Vagina (tissue), 2 donors: ENCODE results near the gene XAF1. TPM values are rescaled to one million over a fixed set of nuclear protein-coding genes. Genes with fewer than 3 reads are reported as not detected.
A peak's percentile ranks its signal among the peaks of the same experiment; 100 is the strongest.

Experiments
- DNase-seq, 2 donors: peaks; one replicate each; pipeline ENCODE4 v3.0.0-alpha.2; 2017; ENCODE audit errors: extremely low spot score in 2 of 2
- H3K27ac ChIP-seq: fragments of 200-600 bp; sonication (generic); one replicate; pipeline ENCODE4 v1.5.1; 2019
- H3K27me3 ChIP-seq: fragments of 200-600 bp; sonication (generic); one replicate; pipeline ENCODE4 v1.5.1; 2019
- H3K36me3 ChIP-seq, 2 donors: fragments of 200-600 bp; sonication (generic); one replicate each; pipeline ENCODE4 v1.5.1; 2017 to 2019
- H3K4me1 ChIP-seq: fragments of 200-600 bp; sonication (generic); one replicate; pipeline ENCODE4 v1.5.1; 2019
- H3K4me3 ChIP-seq, 2 donors: fragments of 200-600 bp; sonication (generic); 1 replicate in 1 of 2; 2 replicates in 1 of 2; pipeline ENCODE4 v1.5.1; 2016 to 2019
- H3K9me3 ChIP-seq: fragments of 200-600 bp; sonication (generic); one replicate; pipeline ENCODE4 v1.5.1; 2019
- POLR2A ChIP-seq, 2 donors: fragments of 450-650 bp; IDR thresholded peaks; one replicate each; pipeline ENCODE4 v1.6.1; 2017; ENCODE audit warnings: antibody characterized with exemption in 2 of 2, mild to moderate bottlenecking in 2 of 2, moderate library complexity in 2 of 2
- POLR2AphosphoS5 ChIP-seq, 2 donors: sonication (generic); formaldehyde crosslinking; IDR thresholded peaks; one replicate each; pipeline ENCODE4 v1.9.0; 2017; ENCODE audit warnings: antibody characterized with exemption in 2 of 2, mild to moderate bottlenecking in 2 of 2, low read depth in 1 of 2; ENCODE audit not compliant: insufficient read depth in 1 of 2
- intact Hi-C: fragments of 100-400 bp; cut with DNase I; formaldehyde crosslinking; loops from one replicate; pipeline ENCODE4 v1.15.1; 2023
- total RNA-seq: library from RNA; depleted of rRNA; stranded (reverse); fragments of >200 nt; gene quantifications from one replicate; pipeline ENCODE4 v1.2.3, GENCODE V29; 2016
- TF ChIP-seq, protein P1 (sequence below), 3 experiments: fragments of 450-650 bp in 2 of 3; fragments of 200-600 bp in 1 of 3; sonication (generic) in 1 of 3; IDR thresholded peaks; one replicate each; pipeline ENCODE4 v1.5.1; 2017 to 2019; ENCODE audit warnings: antibody characterized with exemption in 3 of 3, mild to moderate bottlenecking in 2 of 3, moderate library complexity in 2 of 3

The XAF1 gene, protein sequence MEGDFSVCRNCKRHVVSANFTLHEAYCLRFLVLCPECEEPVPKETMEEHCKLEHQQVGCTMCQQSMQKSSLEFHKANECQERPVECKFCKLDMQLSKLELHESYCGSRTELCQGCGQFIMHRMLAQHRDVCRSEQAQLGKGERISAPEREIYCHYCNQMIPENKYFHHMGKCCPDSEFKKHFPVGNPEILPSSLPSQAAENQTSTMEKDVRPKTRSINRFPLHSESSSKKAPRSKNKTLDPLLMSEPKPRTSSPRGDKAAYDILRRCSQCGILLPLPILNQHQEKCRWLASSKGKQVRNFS
- total RNA-seq = 43.0 TPM

DNA sequence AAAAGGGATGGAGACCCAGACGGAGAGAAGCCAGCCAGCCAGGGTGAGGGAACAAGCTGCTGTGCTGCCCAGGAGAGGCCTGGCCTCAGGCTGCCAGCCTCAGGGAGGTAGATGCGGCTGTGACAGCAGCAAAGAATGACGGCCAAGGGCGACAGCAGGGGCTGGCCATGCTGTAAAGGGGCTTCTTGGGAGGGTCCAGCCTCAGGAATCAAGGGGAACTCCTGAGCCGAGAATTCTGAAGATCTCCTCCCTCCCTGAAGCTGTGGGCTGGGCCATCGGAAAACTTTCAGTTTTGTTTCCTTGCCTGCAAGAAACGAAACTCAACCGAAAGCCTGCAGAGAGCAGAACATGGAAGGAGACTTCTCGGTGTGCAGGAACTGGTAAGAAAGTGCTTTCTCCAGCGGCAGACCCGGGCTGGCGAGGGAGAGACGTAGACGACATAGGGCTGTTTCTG, at the start of gene XAF1:
Gene XAF1 (plus strand): TSS at position 316 of the 454 bp plus-strand sequence. CDS start 33 bp downstream, at position 349.
- H3K4me3 ChIP-seq = peak within 1 kb of the TSS; percentile 46 to 69
- DNase-seq = no peak
- TF ChIP-seq POLR2AphosphoS5 (IDR thresholded peaks at IDR 0.05; ENCODE audit: insufficient read depth in 1 of 2, low read depth in 1 of 2) = peak in 1 of 2 donors; percentile 51
- TF ChIP-seq, protein P1, sequence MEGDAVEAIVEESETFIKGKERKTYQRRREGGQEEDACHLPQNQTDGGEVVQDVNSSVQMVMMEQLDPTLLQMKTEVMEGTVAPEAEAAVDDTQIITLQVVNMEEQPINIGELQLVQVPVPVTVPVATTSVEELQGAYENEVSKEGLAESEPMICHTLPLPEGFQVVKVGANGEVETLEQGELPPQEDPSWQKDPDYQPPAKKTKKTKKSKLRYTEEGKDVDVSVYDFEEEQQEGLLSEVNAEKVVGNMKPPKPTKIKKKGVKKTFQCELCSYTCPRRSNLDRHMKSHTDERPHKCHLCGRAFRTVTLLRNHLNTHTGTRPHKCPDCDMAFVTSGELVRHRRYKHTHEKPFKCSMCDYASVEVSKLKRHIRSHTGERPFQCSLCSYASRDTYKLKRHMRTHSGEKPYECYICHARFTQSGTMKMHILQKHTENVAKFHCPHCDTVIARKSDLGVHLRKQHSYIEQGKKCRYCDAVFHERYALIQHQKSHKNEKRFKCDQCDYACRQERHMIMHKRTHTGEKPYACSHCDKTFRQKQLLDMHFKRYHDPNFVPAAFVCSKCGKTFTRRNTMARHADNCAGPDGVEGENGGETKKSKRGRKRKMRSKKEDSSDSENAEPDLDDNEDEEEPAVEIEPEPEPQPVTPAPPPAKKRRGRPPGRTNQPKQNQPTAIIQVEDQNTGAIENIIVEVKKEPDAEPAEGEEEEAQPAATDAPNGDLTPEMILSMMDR (IDR thresholded peaks at IDR 0.05) = no peak
- H3K27ac ChIP-seq = peak within 1 kb of the TSS; percentile 90
- H3K36me3 ChIP-seq = peaks cover 0 to 20% of the 10 kb centered on the region in 2 donors
- no peaks in the 10 kb centered on the region for H3K9me3 ChIP-seq
- intact Hi-C loops = no loop called here
- H3K4me1 ChIP-seq = peaks cover 54% of the 10 kb centered on the region
- H3K27me3 ChIP-seq = no peaks in the 10 kb centered on the region

DNA sequence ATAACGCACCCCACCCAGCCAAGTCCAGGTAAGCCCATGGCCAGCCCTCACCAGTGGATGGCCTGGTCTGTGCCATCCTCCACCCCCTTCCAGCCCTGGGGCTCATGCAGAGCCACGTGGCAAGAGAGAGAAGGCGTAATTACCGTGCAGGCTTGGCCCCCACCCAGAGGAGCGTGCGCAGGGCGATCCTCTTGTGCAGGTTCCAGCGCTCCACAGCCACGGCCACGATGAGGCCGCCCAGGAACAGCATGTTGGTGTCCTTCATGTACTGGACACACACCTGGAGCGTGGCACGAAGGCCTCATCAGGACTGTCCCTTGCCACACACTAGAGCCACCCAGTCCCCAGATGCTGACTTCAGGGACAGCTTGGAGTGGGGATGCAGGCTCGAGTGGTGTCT, 49.3 kb upstream of the XAF1 start:
- DNase-seq = no peak
- no peak overlapping the region for H3K27ac ChIP-seq
- intact Hi-C loops = no loop called here
- no peaks in the 10 kb centered on the region for H3K9me3 ChIP-seq
- H3K4me1 ChIP-seq = no peaks in the 10 kb centered on the region
- no peak overlapping the region for H3K4me3 ChIP-seq
- TF ChIP-seq POLR2A (IDR thresholded peaks at IDR 0.05) = no peak
- TF ChIP-seq, protein P1 (IDR thresholded peaks at IDR 0.05) = no peak
- TF ChIP-seq POLR2AphosphoS5 (IDR thresholded peaks at IDR 0.05; ENCODE audit: insufficient read depth in 1 of 2, low read depth in 1 of 2) = no peak
- no peaks in the 10 kb centered on the region for H3K27me3 ChIP-seq
- H3K36me3 ChIP-seq = no peaks in the 10 kb centered on the region

DNA sequence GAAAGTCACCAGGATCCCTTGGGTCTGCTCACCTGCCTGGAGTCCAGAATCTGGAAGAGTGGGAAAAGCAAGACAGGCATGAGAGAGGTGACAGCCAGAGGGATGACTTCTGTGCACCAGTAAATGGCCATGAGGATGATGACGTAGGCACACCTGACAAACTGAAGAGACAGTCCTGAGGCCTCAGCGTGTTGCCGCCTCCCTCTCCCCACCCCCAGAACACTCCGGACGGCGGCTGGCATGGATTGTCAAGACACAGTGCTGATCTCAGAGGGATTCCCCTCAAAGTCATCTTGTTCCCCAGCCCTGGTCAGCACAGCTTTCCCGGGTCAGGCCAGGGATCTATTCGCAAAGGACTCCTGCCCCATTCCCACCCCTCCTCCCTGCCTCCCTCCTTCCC, 48.9 kb upstream of the XAF1 start:
- no peaks in the 10 kb centered on the region for H3K36me3 ChIP-seq
- no peak overlapping the region for H3K4me3 ChIP-seq
- H3K27me3 ChIP-seq = no peaks in the 10 kb centered on the region
- H3K9me3 ChIP-seq = no peaks in the 10 kb centered on the region
- no peak overlapping the region for H3K27ac ChIP-seq
- TF ChIP-seq POLR2AphosphoS5 (IDR thresholded peaks at IDR 0.05; ENCODE audit: insufficient read depth in 1 of 2, low read depth in 1 of 2) (no peak), POLR2A (IDR thresholded peaks at IDR 0.05) (no peak)
- TF ChIP-seq, protein P1 (IDR thresholded peaks at IDR 0.05) = no peak
- intact Hi-C loops = no loop called here
- H3K4me1 ChIP-seq = peaks cover 4% of the 10 kb centered on the region
- no peak for DNase-seq

DNA sequence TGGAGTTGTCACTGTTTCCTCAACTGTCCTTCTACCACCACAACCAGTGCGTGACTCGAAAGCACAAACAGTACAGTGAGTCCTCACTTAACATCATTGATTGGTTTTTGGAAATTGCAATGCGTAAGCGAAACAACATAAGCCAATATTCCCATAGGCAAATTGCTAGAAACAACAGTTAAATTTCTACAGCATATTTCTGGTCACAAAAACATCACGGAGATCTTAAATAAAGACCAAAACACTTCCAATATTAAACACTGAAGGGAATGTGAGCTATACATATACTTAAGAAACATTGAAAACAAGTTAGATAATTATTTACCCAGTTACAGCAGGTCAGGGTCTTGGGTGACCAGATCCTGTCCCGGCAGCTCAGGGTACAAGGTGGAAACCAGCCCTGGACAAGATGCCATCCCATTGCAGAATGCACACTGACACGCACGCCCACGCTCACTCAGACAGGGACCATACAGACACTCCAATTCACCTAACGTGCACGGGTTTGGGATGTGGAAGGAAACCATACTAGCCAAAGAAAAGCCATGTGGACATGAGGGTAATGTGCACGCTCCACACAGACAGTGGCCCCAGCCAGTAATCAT, 47.4 kb upstream of the XAF1 start:
- H3K27ac ChIP-seq = no peak overlapping the region
- H3K27me3 ChIP-seq = no peaks in the 10 kb centered on the region
- TF ChIP-seq, protein P1 (IDR thresholded peaks at IDR 0.05) = no peak
- TF ChIP-seq POLR2AphosphoS5 (IDR thresholded peaks at IDR 0.05; ENCODE audit: insufficient read depth in 1 of 2, low read depth in 1 of 2) = no peak
- no peak for TF ChIP-seq POLR2A (IDR thresholded peaks at IDR 0.05)
- H3K4me1 ChIP-seq = peaks cover 16% of the 10 kb centered on the region
- H3K4me3 ChIP-seq = no peak overlapping the region
- intact Hi-C loops = no loop called here
- no peaks in the 10 kb centered on the region for H3K9me3 ChIP-seq
- no peaks in the 10 kb centered on the region for H3K36me3 ChIP-seq
- DNase-seq = no peak

DNA sequence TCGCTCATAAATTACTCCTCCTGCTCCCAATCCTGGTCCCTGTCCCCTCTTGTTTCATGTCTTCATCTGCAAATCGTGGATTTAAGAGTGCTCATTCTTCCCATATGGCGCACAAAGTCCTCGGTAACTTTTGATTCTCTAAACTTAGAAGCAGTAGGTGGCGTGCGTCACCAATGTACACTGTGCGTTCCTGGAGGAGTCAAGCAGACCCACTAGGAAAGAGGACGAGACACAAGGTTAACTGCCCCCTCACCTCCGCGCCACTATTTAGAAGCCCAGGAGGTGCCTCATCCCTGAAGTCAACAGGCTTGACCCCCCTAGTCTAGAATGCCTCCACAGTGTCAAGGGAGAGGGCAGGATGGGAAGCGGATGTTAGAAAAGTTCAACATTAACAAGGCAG, 45.5 kb upstream of the XAF1 start:
- Histone ChIP-seq H3K9me3 (no peaks in the 10 kb centered on the region), H3K36me3 (no peaks in the 10 kb centered on the region), H3K27ac (no peak overlapping the region), H3K4me1 (peaks cover 22% of the 10 kb centered on the region), H3K27me3 (no peaks in the 10 kb centered on the region), H3K4me3 (no peak overlapping the region)
- no peak for TF ChIP-seq POLR2AphosphoS5 (IDR thresholded peaks at IDR 0.05; ENCODE audit: insufficient read depth in 1 of 2, low read depth in 1 of 2)
- TF ChIP-seq, protein P1 (IDR thresholded peaks at IDR 0.05) = no peak
- TF ChIP-seq POLR2A (IDR thresholded peaks at IDR 0.05) = no peak
- no peak for DNase-seq
- intact Hi-C loops = no loop called here
